H1 (cell line): Measurements from ENCODE around the gene UBE2F. TPM values are rescaled to one million over a fixed set of nuclear protein-coding genes. Genes with fewer than 3 reads are reported as not detected.

Experiments
- CTCF ChIA-PET: fragments of 300-600 bp; sonication (Branson Sonifier 250); formaldehyde crosslinking; loops from one replicate; lab custom pipeline; 2021; ENCODE audit not compliant: partially characterized antibody; lab: Charles Lee
- POLR2A ChIA-PET: fragments of 300-600 bp; sonication (Branson Sonifier 250); formaldehyde crosslinking; loops from one replicate; lab custom pipeline; 2021; ENCODE audit warnings: inconsistent platforms; ENCODE audit not compliant: partially characterized antibody; lab: Charles Lee
- DNase-seq, 2 experiments: peaks; one replicate each; pipeline versions ENCODE4 v3.0.0 to v3.0.0-alpha.2; 2010 to 2022; ENCODE audit warnings: low spot score in 2 of 2, low read depth in 1 of 2, mixed read lengths in 1 of 2
- FAIRE-seq: peaks from 2 replicates; lab custom pipeline; 2011; peaks lifted over from hg19 to GRCh38; lab: Jason Lieb, UNC
- H2AFZ ChIP-seq: 2 replicates; pipeline ENCODE4 v1.8.1; 2012; ENCODE audit warnings: low read length, inconsistent platforms
- H2AK5ac ChIP-seq: 2 replicates; pipeline ENCODE4 v1.6.1; 2013; ENCODE audit warnings: low read depth, low read length
- H2BK120ac ChIP-seq: replicated peaks from 2 replicates; pipeline ENCODE3; 2013; ENCODE audit warnings: low read depth, low read length, inconsistent platforms
- H2BK12ac ChIP-seq: 2 replicates; pipeline ENCODE4 v1.6.1; 2013; ENCODE audit warnings: low read depth, low read length
- H2BK15ac ChIP-seq: 2 replicates; pipeline ENCODE4 v1.6.1; 2013; ENCODE audit warnings: low read length
- H2BK20ac ChIP-seq: 2 replicates; pipeline ENCODE4 v1.6.1; 2013; ENCODE audit warnings: low read length
- H2BK5ac ChIP-seq: 2 replicates; pipeline ENCODE4 v1.6.1; 2013; ENCODE audit warnings: low read depth, low read length
- H3K14ac ChIP-seq: 2 replicates; pipeline ENCODE4 v1.6.1; 2013; ENCODE audit warnings: inconsistent platforms; ENCODE audit not compliant: insufficient read length
- H3K18ac ChIP-seq: 2 replicates; pipeline ENCODE4 v1.6.1; 2013; ENCODE audit warnings: low read length; ENCODE audit errors: extremely low read depth
- H3K23ac ChIP-seq: 2 replicates; pipeline ENCODE4 v1.6.1; 2013; ENCODE audit warnings: inconsistent platforms; ENCODE audit not compliant: insufficient read length
- H3K23me2 ChIP-seq: 2 replicates; pipeline ENCODE4 v1.6.1; 2013; ENCODE audit warnings: low read depth, low read length
- H3K27ac ChIP-seq: 2 replicates; pipeline ENCODE4 v1.6.1; 2011; ENCODE audit warnings: low read depth, low read length, inconsistent platforms
- H3K27me3 ChIP-seq, 4 experiments: replicated peaks in 1 of 4; 1 replicate in 1 of 4; 2 replicates in 3 of 4; pipeline versions ENCODE4 v1.6.1 to v1.8.1; 2011 to 2013; ENCODE audit warnings: low read length in 3 of 4, mild to moderate bottlenecking in 3 of 4, inconsistent platforms in 2 of 4, mixed read lengths in 2 of 4, moderate library complexity in 1 of 4; ENCODE audit not compliant: control insufficient read depth in 3 of 4, insufficient read depth in 3 of 4; ENCODE audit errors: extremely low read depth in 1 of 4
- H3K36me3 ChIP-seq, 4 experiments: 2 replicates each; pipeline versions ENCODE4 v1.6.1 to v1.8.1; 2011 to 2013; ENCODE audit warnings: mild to moderate bottlenecking in 4 of 4, low read length in 3 of 4, moderate library complexity in 2 of 4, control low read depth in 1 of 4, inconsistent platforms in 1 of 4; ENCODE audit not compliant: insufficient read depth in 4 of 4, control insufficient read depth in 2 of 4
- H3K4ac ChIP-seq: replicated peaks from 2 replicates; pipeline ENCODE3; 2013; ENCODE audit warnings: low read length, low read depth, mixed read lengths, inconsistent platforms; ENCODE audit not compliant: insufficient read length
- H3K4me1 ChIP-seq, 4 experiments: replicated peaks in 1 of 4; 1 replicate in 1 of 4; 2 replicates in 3 of 4; pipeline versions ENCODE4 v1.6.1 to v1.8.1; 2011 to 2013; ENCODE audit warnings: low read length in 3 of 4, inconsistent platforms in 2 of 4, mixed read lengths in 1 of 4; ENCODE audit not compliant: insufficient read depth in 4 of 4, control insufficient read depth in 3 of 4
- H3K4me2 ChIP-seq, 2 experiments: 2 replicates each; pipeline versions ENCODE4 v1.6.1 to v1.8.1; 2011 to 2013; ENCODE audit warnings: low read depth in 2 of 2, low read length in 2 of 2, control low read depth in 1 of 2, inconsistent platforms in 1 of 2, mild to moderate bottlenecking in 1 of 2; ENCODE audit not compliant: insufficient read depth in 1 of 2
- H3K4me3 ChIP-seq, 4 experiments: fragments of 200-600, 300-600 bp in 1 of 4; sonication (generic), shearing (Covaris generic), sonication (Bioruptor Twin) in 1 of 4; 2 replicates each; pipeline versions ENCODE4 v1.5.1 to v1.8.1; 2011 to 2016; ENCODE audit warnings: low read length in 4 of 4, low read depth in 3 of 4, control low read depth in 2 of 4, inconsistent platforms in 2 of 4, mild to moderate bottlenecking in 2 of 4, mixed read lengths in 1 of 4, moderate library complexity in 1 of 4; ENCODE audit not compliant: insufficient read depth in 2 of 4; ENCODE audit errors: extremely low read depth in 1 of 4
- H3K56ac ChIP-seq: replicated peaks from 2 replicates; pipeline ENCODE3; 2013; ENCODE audit warnings: low read depth, mild to moderate bottlenecking, mixed read lengths, low read length, inconsistent platforms; ENCODE audit not compliant: insufficient read length
- H3K79me1 ChIP-seq: 2 replicates; pipeline ENCODE4 v1.6.1; 2013; ENCODE audit warnings: low read depth, low read length, control low read depth
- H3K79me2 ChIP-seq, 2 experiments: 2 replicates each; pipeline versions ENCODE4 v1.6.1 to v1.8.1; 2012 to 2013; ENCODE audit warnings: low read length in 2 of 2, mild to moderate bottlenecking in 2 of 2, inconsistent platforms in 1 of 2; ENCODE audit not compliant: insufficient read depth in 2 of 2, control insufficient read depth in 1 of 2
- H3K9ac ChIP-seq, 4 experiments: replicated peaks in 1 of 4; 1 replicate in 1 of 4; 2 replicates in 3 of 4; pipeline versions ENCODE4 v1.6.1 to v1.8.1; 2011 to 2013; ENCODE audit warnings: low read depth in 3 of 4, low read length in 3 of 4, control low read depth in 2 of 4, mild to moderate bottlenecking in 2 of 4, moderate library complexity in 2 of 4, inconsistent platforms in 1 of 4; ENCODE audit errors: extremely low read depth in 1 of 4
- H3K9me3 ChIP-seq, 2 experiments: 2 replicates each; pipeline versions ENCODE4 v1.6.1 to v1.8.1; 2012 to 2013; ENCODE audit warnings: mild to moderate bottlenecking in 2 of 2, moderate library complexity in 2 of 2, control low read depth in 1 of 2, inconsistent platforms in 1 of 2, low read depth in 1 of 2, low read length in 1 of 2, mixed read lengths in 1 of 2; ENCODE audit not compliant: insufficient read depth in 2 of 2
- H4K20me1 ChIP-seq, 2 experiments: replicated peaks in 1 of 2; 2 replicates each; pipeline versions ENCODE3 to v1.8.1; 2011 to 2013; ENCODE audit warnings: inconsistent platforms in 2 of 2, low read length in 2 of 2, mild to moderate bottlenecking in 1 of 2; ENCODE audit not compliant: insufficient read depth in 2 of 2, control insufficient read depth in 1 of 2
- H4K5ac ChIP-seq: 2 replicates; pipeline ENCODE4 v1.6.1; 2013; ENCODE audit warnings: low read length, low read depth, mixed read lengths, inconsistent platforms; ENCODE audit not compliant: insufficient read length
- H4K8ac ChIP-seq: 2 replicates; pipeline ENCODE4 v1.8.0; 2013; ENCODE audit warnings: mild to moderate bottlenecking, moderate library complexity, low read length, inconsistent platforms; ENCODE audit not compliant: insufficient read depth; ENCODE audit errors: extremely low read depth
- H4K91ac ChIP-seq: replicated peaks from 2 replicates; pipeline ENCODE3; 2013; ENCODE audit warnings: low read length, mixed read lengths, inconsistent platforms; ENCODE audit not compliant: insufficient read length
- CEBPB ChIP-seq: IDR thresholded peaks from 2 replicates; pipeline ENCODE4 v1.6.1; 2012; ENCODE audit warnings: low read depth, low read length
- CHD1 ChIP-seq: IDR thresholded peaks from 2 replicates; pipeline ENCODE4 v1.6.1; 2012; ENCODE audit warnings: low read depth, low read length, improper control_type of control experiment
- CTBP2 ChIP-seq: IDR thresholded peaks from 2 replicates; pipeline ENCODE4 v1.7.0; 2011; ENCODE audit warnings: borderline replicate concordance, mild to moderate bottlenecking, moderate library complexity, mixed read lengths, low read length; ENCODE audit not compliant: insufficient read depth, insufficient read length
- JUND ChIP-seq: IDR thresholded peaks from 2 replicates; pipeline ENCODE4 v1.6.1; 2011; ENCODE audit warnings: mild to moderate bottlenecking, improper control_type of control experiment, low read length
- KDM5A ChIP-seq: fragments of 200-600 bp; IDR thresholded peaks from 2 replicates; pipeline ENCODE4 v1.7.1; 2012; ENCODE audit warnings: mild to moderate bottlenecking, low read length, inconsistent platforms, mixed read lengths
- RBBP5 ChIP-seq: IDR thresholded peaks from 2 replicates; pipeline ENCODE4 v1.7.1; 2012; ENCODE audit warnings: low read depth, mild to moderate bottlenecking, inconsistent platforms, low read length, moderate library complexity, borderline replicate concordance
- RFX5 ChIP-seq: IDR thresholded peaks from 2 replicates; pipeline ENCODE4 v1.6.1; 2011; ENCODE audit warnings: low read depth, low read length, improper control_type of control experiment, borderline replicate concordance
- SIN3A ChIP-seq, 2 experiments: IDR thresholded peaks in 1 of 2; conservative IDR thresholded peaks in 1 of 2; 2 replicates each; pipeline ENCODE4 v1.6.1; 2011 to 2012; ENCODE audit warnings: low read length in 2 of 2, improper control_type of control experiment in 1 of 2, low read depth in 1 of 2, mild to moderate bottlenecking in 1 of 2
- TCF12 ChIP-seq: IDR thresholded peaks from 2 replicates; pipeline ENCODE4 v1.6.1; 2011; ENCODE audit warnings: low read depth, mild to moderate bottlenecking, low read length
- ZNF274 ChIP-seq: IDR thresholded peaks from 2 replicates; pipeline ENCODE4 v1.7.0; 2012; ENCODE audit warnings: low read length, borderline replicate concordance; ENCODE audit errors: extremely low read depth
- WGBS, 2 experiments: shearing (Covaris generic) in 1 of 2; methylation state at CpG; one replicate each; pipeline versions ENCODE4 v1.1.6 to v1.1.7; 2013 to 2015; ENCODE audit warnings: low lambda C conversion rate in 2 of 2, mixed read lengths in 2 of 2, inconsistent platforms in 1 of 2, low coverage in 1 of 2, missing lambda C conversion rate in 1 of 2; ENCODE audit not compliant: insufficient replicate concordance in 2 of 2, insufficient coverage in 1 of 2, insufficient read length in 1 of 2; ENCODE audit errors: extremely low coverage in 1 of 2, missing lambda C conversion rate in 1 of 2; 5-methylcytosine and 5-hydroxymethylcytosine counted together
- polyA plus RNA-seq, 7 experiments: library from polyadenylated mRNA; depleted of rRNA in 3 of 7; stranded (reverse) in 5 of 7; unstranded in 2 of 7; fragments of >200 nt in 5 of 7; fragments of 200-250 nt in 2 of 7; gene quantifications; 1 replicate in 5 of 7; 2 replicates in 1 of 7; 4 replicates in 1 of 7; pipeline versions ENCODE4 v1.2.1 to v1.2.3, GENCODE V29; 2011 to 2013; ENCODE audit warnings: missing spikeins in 2 of 7, mixed read lengths in 2 of 7
- total RNA-seq: library from RNA; stranded (reverse); fragmentation: NEBNext Ultra II Directional; extraction: Animal tissue kit (Norgen Biotek cat#: 25700); gene quantifications from 2 replicates; pipeline ENCODE4 v1.2.1, GENCODE V29; 2021
- TF ChIP-seq, protein P1 (sequence below): IDR thresholded peaks from 2 replicates; pipeline ENCODE4 v1.6.1; 2011; ENCODE audit warnings: low read length, improper control_type of control experiment
- TF ChIP-seq, protein P2 (sequence below): IDR thresholded peaks from 2 replicates; pipeline ENCODE4 v1.6.1; 2011; ENCODE audit warnings: low read depth, mild to moderate bottlenecking, low read length; ENCODE audit not compliant: insufficient read depth

Gene UBE2F
- total and polyA plus RNA-seq, 2 of the 8 experiments (the other 6 are each of a cell fraction or from before 2014, with no cell fraction given), result 43.3 to 59.8 TPM

DNA sequence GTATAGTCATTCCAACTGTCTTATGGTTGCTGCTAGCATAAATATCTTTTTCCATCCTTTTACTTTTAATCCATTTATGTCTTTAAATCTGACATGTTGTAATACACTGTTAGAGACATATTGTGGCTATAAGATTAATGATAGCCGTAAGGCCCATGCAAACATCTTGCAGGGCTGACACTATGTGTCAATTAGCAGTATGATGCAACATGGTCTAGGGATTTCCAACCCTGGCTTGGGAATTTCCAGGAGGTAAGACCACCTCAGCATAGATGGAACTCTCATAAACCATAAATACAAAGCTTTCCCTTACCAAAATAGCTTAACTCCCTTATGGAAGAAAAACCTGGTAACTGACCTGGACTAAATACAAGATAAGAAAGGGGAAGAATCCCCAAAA is 110.5 kb downstream of the UBE2F start:
- no peak overlapping the region for H3K9ac ChIP-seq
- no peaks in the 10 kb centered on the region; a peak in 1 of 7 replicates for H3K4me1 ChIP-seq
- no peaks in the 10 kb centered on the region for H3K79me1 ChIP-seq
- H3K4ac ChIP-seq, result no peak overlapping the region
- no peak for FAIRE-seq
- H3K18ac ChIP-seq, result no peak overlapping the region; the same call in 1 of the 2 replicates
- H3K27ac ChIP-seq, result no peak overlapping the region
- peaks cover 0 to 54% of the 10 kb centered on the region in 2 experiments; a peak in 2 of 4 replicates for H3K79me2 ChIP-seq
- H3K56ac ChIP-seq, result no peak overlapping the region
- peak overlapping the region; percentile 51 for H4K5ac ChIP-seq
- H3K14ac ChIP-seq, result no peak overlapping the region
- H2AK5ac ChIP-seq, result no peak overlapping the region
- H2BK5ac ChIP-seq, result no peak overlapping the region
- no peak overlapping the region for H3K4me2 ChIP-seq
- H4K8ac ChIP-seq, result no peak overlapping the region
- H3K23me2 ChIP-seq, result no peaks in the 10 kb centered on the region
- peaks cover 4 to 5% of the 10 kb centered on the region in 2 experiments for H4K20me1 ChIP-seq
- no peak for DNase-seq
- no peak overlapping the region for H3K4me3 ChIP-seq
- no peak overlapping the region for H2BK15ac ChIP-seq
- no peaks in the 10 kb centered on the region for H3K9me3 ChIP-seq
- H2BK12ac ChIP-seq, result no peak overlapping the region
- H3K36me3 ChIP-seq, result peaks cover 7 to 50% (median 17%) of the 10 kb centered on the region in 4 experiments
- H3K27me3 ChIP-seq, result no peaks in the 10 kb centered on the region
- ChIA-PET POLR2A (interaction anchor here (0.6 to 1.8 kb wide), 10 partner anchors 9 to 264 kb away, joined by 3 to 7 read pairs (median 3); partner anchors contain the start of genes ESPNL and SCLY), CTCF (no interaction called here)
- H3K23ac ChIP-seq, result no peak overlapping the region
- H4K91ac ChIP-seq, result no peak overlapping the region
- no peak overlapping the region for H2BK20ac ChIP-seq
- WGBS, 2 experiments, result 94% methylated on average over 1 of the region's 1 CpG; no CpG with 5 or more reads in 1 of the 2 experiments
- TF ChIP-seq ZNF274 (no peak), RFX5 (no peak), KDM5A (no peak), TCF12 (no peak), SIN3A (conservative IDR thresholded peaks at IDR 0.05 in 1 of 2, IDR thresholded peaks at IDR 0.05 in 1 of 2; ENCODE audit: low read depth in 1 of 2, low read length in 2 of 2) (no peak), CEBPB (peak; percentile 89), JUND (peak; percentile 22; the same call in 1 of the 2 replicates), CHD1 (no peak), RBBP5 (no peak), CTBP2 (no peak)
- TF ChIP-seq, protein P1, sequence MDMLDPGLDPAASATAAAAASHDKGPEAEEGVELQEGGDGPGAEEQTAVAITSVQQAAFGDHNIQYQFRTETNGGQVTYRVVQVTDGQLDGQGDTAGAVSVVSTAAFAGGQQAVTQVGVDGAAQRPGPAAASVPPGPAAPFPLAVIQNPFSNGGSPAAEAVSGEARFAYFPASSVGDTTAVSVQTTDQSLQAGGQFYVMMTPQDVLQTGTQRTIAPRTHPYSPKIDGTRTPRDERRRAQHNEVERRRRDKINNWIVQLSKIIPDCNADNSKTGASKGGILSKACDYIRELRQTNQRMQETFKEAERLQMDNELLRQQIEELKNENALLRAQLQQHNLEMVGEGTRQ, result no peak
- TF ChIP-seq, protein P2, sequence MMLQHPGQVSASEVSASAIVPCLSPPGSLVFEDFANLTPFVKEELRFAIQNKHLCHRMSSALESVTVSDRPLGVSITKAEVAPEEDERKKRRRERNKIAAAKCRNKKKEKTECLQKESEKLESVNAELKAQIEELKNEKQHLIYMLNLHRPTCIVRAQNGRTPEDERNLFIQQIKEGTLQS, result 0 out of 2 replicates have a peak, but pooled peaks have one; percentile 26
- no peak overlapping the region for H2BK120ac ChIP-seq
- no peak overlapping the region for H2AFZ ChIP-seq
